ENCODE data around the gene CAMKV. TPM values are rescaled to one million over a fixed set of nuclear protein-coding genes. Genes with fewer than 3 reads are reported as not detected.

CAMKV gene
- total RNA-seq, 1 experiment from 2014 or later: 58.2 TPM

DNA sequence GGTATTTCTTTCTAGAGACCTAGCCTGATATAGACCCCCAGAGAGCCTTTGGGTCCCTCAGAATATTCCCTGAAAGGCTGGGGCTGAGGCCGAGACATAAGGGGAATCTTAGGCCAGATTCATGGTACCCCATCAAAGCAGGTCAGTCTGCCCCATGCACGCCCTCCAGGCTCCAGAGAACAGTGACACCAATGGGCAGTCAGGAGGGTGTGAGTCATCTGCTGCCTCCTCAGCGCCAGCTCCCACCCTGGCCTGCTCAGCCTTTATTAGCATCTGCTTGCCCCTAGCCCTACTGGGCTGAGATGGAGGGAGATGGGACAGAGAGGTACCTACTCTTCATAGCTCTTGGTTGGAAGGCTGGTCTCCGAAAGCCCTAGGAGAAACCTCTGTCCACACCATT lies 14.3 kb upstream of the CAMKV start:
- CTCF ChIA-PET: interaction anchor here (1.4 to 2.6 kb wide), 5 partner anchors 16 to 45 kb away, joined by 4 to 13 read pairs (median 5); partner anchors contain the start of gene MON1A
- POLR2A ChIA-PET: interaction anchor here (1.9 kb wide), 1 partner anchor 17 kb away, joined by 5 read pairs; no protein-coding TSS in a partner anchor
- DNase-seq (ENCODE audit: low spot score) (no peak), ATAC-seq (no peak)
- Mint-ChIP-seq H3K36me3 (no peaks in the 10 kb centered on the region), H3K27me3 (ENCODE audit: low read depth) (no peaks in the 10 kb centered on the region), H3K27ac (no peak overlapping the region), H3K4me1 (peaks cover 27% of the 10 kb centered on the region), H3K4me3 (no peak overlapping the region), H3K9me3 (no peaks in the 10 kb centered on the region)
- TF ChIP-seq, protein P1, sequence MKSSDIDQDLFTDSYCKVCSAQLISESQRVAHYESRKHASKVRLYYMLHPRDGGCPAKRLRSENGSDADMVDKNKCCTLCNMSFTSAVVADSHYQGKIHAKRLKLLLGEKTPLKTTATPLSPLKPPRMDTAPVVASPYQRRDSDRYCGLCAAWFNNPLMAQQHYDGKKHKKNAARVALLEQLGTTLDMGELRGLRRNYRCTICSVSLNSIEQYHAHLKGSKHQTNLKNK (CRISPR knock-in tag; IDR thresholded peaks at IDR 0.05): no peak
- TF ChIP-seq, protein P2, sequence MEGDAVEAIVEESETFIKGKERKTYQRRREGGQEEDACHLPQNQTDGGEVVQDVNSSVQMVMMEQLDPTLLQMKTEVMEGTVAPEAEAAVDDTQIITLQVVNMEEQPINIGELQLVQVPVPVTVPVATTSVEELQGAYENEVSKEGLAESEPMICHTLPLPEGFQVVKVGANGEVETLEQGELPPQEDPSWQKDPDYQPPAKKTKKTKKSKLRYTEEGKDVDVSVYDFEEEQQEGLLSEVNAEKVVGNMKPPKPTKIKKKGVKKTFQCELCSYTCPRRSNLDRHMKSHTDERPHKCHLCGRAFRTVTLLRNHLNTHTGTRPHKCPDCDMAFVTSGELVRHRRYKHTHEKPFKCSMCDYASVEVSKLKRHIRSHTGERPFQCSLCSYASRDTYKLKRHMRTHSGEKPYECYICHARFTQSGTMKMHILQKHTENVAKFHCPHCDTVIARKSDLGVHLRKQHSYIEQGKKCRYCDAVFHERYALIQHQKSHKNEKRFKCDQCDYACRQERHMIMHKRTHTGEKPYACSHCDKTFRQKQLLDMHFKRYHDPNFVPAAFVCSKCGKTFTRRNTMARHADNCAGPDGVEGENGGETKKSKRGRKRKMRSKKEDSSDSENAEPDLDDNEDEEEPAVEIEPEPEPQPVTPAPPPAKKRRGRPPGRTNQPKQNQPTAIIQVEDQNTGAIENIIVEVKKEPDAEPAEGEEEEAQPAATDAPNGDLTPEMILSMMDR (IDR thresholded peaks at IDR 0.05): no peak
- TF ChIP-seq, protein P3, sequence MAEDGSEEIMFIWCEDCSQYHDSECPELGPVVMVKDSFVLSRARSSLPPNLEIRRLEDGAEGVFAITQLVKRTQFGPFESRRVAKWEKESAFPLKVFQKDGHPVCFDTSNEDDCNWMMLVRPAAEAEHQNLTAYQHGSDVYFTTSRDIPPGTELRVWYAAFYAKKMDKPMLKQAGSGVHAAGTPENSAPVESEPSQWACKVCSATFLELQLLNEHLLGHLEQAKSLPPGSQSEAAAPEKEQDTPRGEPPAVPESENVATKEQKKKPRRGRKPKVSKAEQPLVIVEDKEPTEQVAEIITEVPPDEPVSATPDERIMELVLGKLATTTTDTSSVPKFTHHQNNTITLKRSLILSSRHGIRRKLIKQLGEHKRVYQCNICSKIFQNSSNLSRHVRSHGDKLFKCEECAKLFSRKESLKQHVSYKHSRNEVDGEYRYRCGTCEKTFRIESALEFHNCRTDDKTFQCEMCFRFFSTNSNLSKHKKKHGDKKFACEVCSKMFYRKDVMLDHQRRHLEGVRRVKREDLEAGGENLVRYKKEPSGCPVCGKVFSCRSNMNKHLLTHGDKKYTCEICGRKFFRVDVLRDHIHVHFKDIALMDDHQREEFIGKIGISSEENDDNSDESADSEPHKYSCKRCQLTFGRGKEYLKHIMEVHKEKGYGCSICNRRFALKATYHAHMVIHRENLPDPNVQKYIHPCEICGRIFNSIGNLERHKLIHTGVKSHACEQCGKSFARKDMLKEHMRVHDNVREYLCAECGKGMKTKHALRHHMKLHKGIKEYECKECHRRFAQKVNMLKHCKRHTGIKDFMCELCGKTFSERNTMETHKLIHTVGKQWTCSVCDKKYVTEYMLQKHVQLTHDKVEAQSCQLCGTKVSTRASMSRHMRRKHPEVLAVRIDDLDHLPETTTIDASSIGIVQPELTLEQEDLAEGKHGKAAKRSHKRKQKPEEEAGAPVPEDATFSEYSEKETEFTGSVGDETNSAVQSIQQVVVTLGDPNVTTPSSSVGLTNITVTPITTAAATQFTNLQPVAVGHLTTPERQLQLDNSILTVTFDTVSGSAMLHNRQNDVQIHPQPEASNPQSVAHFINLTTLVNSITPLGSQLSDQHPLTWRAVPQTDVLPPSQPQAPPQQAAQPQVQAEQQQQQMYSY (CRISPR knock-in tag; IDR thresholded peaks at IDR 0.05): no peak
- TF ChIP-seq ZNF671 (CRISPR knock-in tag; IDR thresholded peaks at IDR 0.05): no peak
- TF ChIP-seq EMX1 (CRISPR knock-in tag; IDR thresholded peaks at IDR 0.05): no peak
- TF ChIP-seq ZNF121 (CRISPR knock-in tag; IDR thresholded peaks at IDR 0.05): no peak
- TF ChIP-seq, protein P4, sequence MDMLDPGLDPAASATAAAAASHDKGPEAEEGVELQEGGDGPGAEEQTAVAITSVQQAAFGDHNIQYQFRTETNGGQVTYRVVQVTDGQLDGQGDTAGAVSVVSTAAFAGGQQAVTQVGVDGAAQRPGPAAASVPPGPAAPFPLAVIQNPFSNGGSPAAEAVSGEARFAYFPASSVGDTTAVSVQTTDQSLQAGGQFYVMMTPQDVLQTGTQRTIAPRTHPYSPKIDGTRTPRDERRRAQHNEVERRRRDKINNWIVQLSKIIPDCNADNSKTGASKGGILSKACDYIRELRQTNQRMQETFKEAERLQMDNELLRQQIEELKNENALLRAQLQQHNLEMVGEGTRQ (CRISPR knock-in tag; IDR thresholded peaks at IDR 0.05): no peak
- TF ChIP-seq, protein P5, sequence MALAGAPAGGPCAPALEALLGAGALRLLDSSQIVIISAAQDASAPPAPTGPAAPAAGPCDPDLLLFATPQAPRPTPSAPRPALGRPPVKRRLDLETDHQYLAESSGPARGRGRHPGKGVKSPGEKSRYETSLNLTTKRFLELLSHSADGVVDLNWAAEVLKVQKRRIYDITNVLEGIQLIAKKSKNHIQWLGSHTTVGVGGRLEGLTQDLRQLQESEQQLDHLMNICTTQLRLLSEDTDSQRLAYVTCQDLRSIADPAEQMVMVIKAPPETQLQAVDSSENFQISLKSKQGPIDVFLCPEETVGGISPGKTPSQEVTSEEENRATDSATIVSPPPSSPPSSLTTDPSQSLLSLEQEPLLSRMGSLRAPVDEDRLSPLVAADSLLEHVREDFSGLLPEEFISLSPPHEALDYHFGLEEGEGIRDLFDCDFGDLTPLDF (CRISPR knock-in tag; IDR thresholded peaks at IDR 0.05): no peak
- TF ChIP-seq, protein P6, sequence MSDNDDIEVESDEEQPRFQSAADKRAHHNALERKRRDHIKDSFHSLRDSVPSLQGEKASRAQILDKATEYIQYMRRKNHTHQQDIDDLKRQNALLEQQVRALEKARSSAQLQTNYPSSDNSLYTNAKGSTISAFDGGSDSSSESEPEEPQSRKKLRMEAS (CRISPR knock-in tag; IDR thresholded peaks at IDR 0.05): no peak
- TF ChIP-seq, protein P7, sequence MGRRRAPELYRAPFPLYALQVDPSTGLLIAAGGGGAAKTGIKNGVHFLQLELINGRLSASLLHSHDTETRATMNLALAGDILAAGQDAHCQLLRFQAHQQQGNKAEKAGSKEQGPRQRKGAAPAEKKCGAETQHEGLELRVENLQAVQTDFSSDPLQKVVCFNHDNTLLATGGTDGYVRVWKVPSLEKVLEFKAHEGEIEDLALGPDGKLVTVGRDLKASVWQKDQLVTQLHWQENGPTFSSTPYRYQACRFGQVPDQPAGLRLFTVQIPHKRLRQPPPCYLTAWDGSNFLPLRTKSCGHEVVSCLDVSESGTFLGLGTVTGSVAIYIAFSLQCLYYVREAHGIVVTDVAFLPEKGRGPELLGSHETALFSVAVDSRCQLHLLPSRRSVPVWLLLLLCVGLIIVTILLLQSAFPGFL (CRISPR knock-in tag; IDR thresholded peaks at IDR 0.05; ENCODE audit: borderline replicate concordance): no peak
- TF ChIP-seq GRHL2 (CRISPR knock-in tag; IDR thresholded peaks at IDR 0.05; ENCODE audit: insufficient replicate concordance, severe bottlenecking): no peak
- TF ChIP-seq ZNF219 (CRISPR knock-in tag; IDR thresholded peaks at IDR 0.05; ENCODE audit: borderline replicate concordance): no peak
- TF ChIP-seq SOX15 (CRISPR knock-in tag; IDR thresholded peaks at IDR 0.05): no peak
- no peak for TF ChIP-seq RORB (CRISPR knock-in tag; IDR thresholded peaks at IDR 0.05)
- TF ChIP-seq ETV6 (CRISPR knock-in tag; IDR thresholded peaks at IDR 0.05): no peak
- no peak for TF ChIP-seq IRF2 (CRISPR knock-in tag; IDR thresholded peaks at IDR 0.05; ENCODE audit: borderline replicate concordance, low read depth)

DNA sequence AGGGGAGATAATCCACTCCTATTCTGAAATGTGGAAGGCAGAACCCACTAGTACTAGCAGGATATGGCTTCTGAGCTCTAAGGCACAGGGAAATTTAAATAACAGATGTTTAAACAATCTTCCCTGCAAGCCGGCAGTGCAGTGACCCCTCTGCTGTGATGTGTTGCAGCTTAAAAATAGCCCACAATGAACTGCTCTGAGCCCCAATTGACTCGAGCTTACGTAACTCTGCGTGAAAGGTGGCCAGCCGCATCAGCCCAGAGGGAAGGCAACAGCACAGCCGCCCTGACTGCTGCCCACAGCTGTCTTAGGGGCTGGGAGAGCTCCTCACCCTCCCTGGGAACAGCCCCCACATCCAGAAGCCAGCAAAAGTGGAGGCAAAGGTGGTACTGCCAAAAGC lies 12.5 kb upstream of the CAMKV start:
- Mint-ChIP-seq H3K4me1 (peaks cover 29% of the 10 kb centered on the region), H3K36me3 (no peaks in the 10 kb centered on the region), H3K9me3 (no peaks in the 10 kb centered on the region), H3K4me3 (no peak overlapping the region), H3K27me3 (ENCODE audit: low read depth) (no peaks in the 10 kb centered on the region), H3K27ac (no peak overlapping the region; the same call in 1 of the 2 replicates)
- DNase-seq (ENCODE audit: low spot score) (no peak), ATAC-seq (no peak)
- POLR2A ChIA-PET: interaction anchor here (1.0 to 2.0 kb wide), 3 partner anchors 14 to 58 kb away, joined by 3 to 10 read pairs (median 4); partner anchors contain the start of gene RBM6
- CTCF ChIA-PET: interaction anchor here (1.1 to 3.5 kb wide), 10 partner anchors 12 to 181 kb away, joined by 3 to 41 read pairs (median 10); partner anchors contain the start of genes CAMKV, INKA1 and MON1A
- TF ChIP-seq NR3C1 (CRISPR knock-in tag; conservative IDR thresholded peaks at IDR 0.05; ENCODE audit: low read depth) (no peak), CBFB (CRISPR knock-in tag; IDR thresholded peaks at IDR 0.05; ENCODE audit: low read depth) (no peak), CREM (CRISPR knock-in tag; IDR thresholded peaks at IDR 0.05) (no peak), PRRX2 (CRISPR knock-in tag; IDR thresholded peaks at IDR 0.05) (no peak), ZNF138 (CRISPR knock-in tag; conservative IDR thresholded peaks at IDR 0.05) (no peak)
